Erythroblast (primary cell): ENCODE results near the gene MARCHF4.

Experiments
- GATA1 ChIP-seq: IDR thresholded peaks from 2 replicates; pipeline ENCODE4 v1.6.1; 2011; ENCODE audit warnings: low read depth, mild to moderate bottlenecking, control low read depth, low read length, moderate library complexity
- POLR2A ChIP-seq: IDR thresholded peaks from 2 replicates; pipeline ENCODE4 v1.6.1; 2011; ENCODE audit warnings: mild to moderate bottlenecking, low read length

GRCh38 chr2:216344206-216344949 is 27.9 kb downstream of the MARCHF4 start:
- TF ChIP-seq POLR2A: no peak
- TF ChIP-seq GATA1: no peak
